Sigmoid colon (tissue), 4 donors: Measurements from ENCODE around the gene LRRC36.

ENCODE experiments used
- CTCF ChIP-seq, 4 experiments: fragments of 450-650 bp in 3 of 4; fragments of 200-600 bp in 1 of 4; IDR thresholded peaks; one replicate each; pipeline ENCODE4 v1.5.1; 2016 to 2019; ENCODE audit warnings: antibody characterized with exemption in 4 of 4, mild to moderate bottlenecking in 3 of 4, moderate library complexity in 2 of 4
- POLR2AphosphoS5 ChIP-seq, 4 donors: sonication (generic); formaldehyde crosslinking; IDR thresholded peaks; one replicate each; pipeline ENCODE4 v1.6.1; 2017; ENCODE audit warnings: antibody characterized with exemption in 4 of 4

- TF ChIP-seq CTCF (IDR thresholded peaks at IDR 0.05) (no peak), POLR2AphosphoS5 (IDR thresholded peaks at IDR 0.05) (no peak)
These were observed 92.9 kb downstream of the LRRC36 start for GRCh38 chr16:67419502-67419901.
